Stimulated activated CD8-positive, alpha-beta memory T cell treated with anti-CD3 and anti-CD28 coated beads, Interleukin-15, amount 100 ng/mL, for 48 hours (primary cell): Measurements from ENCODE around the gene ZSCAN29.
A peak's percentile ranks its signal among the peaks of the same experiment; 100 is the strongest.

Experiments
- DNase-seq, 2 donors: peaks; one replicate each; pipeline ENCODE4 v3.0.0-alpha.2; 2020; ENCODE audit warnings: low read depth in 2 of 2

ZSCAN29 gene

GRCh38 chr15:43347114-43347513 lies 23.7 kb downstream of the ZSCAN29 start:
- no peak for DNase-seq

- no peak for DNase-seq
These were observed 24.5 kb downstream of the ZSCAN29 start for GRCh38 chr15:43346305-43346704.

- DNase-seq: no peak
These were observed 40.1 kb downstream of the ZSCAN29 start for GRCh38 chr15:43330780-43331087.

- DNase-seq: peak; percentile 80 to 81
These were observed 40.7 kb downstream of the ZSCAN29 start, which contains the start of gene LCMT2 for GRCh38 chr15:43329960-43330779. LCMT2 (minus strand) TSS chr15:43330573; CDS start chr15:43330489, 84 bp downstream.

GRCh38 chr15:43329217-43329959 lies 41.5 kb downstream of the ZSCAN29 start:
- DNase-seq: no peak

- DNase-seq: no peak
These were observed 45.7 kb downstream of the ZSCAN29 start for GRCh38 chr15:43325039-43325684.

- no peak for DNase-seq
These were observed 51.7 kb downstream of the ZSCAN29 start for GRCh38 chr15:43318990-43319771.

- no peak for DNase-seq
These were observed 53.2 kb downstream of the ZSCAN29 start for GRCh38 chr15:43317566-43318184.

GRCh38 chr15:43316971-43317346 lies 53.9 kb downstream of the ZSCAN29 start:
- no peak for DNase-seq

GRCh38 chr15:43316016-43316970 lies 54.5 kb downstream of the ZSCAN29 start:
- DNase-seq: no peak

- no peak for DNase-seq
These were observed 56.7 kb downstream of the ZSCAN29 start for GRCh38 chr15:43314171-43314570.

- DNase-seq: no peak
These were observed 58.5 kb downstream of the ZSCAN29 start for GRCh38 chr15:43312378-43312777.
